ENCODE results near the gene PRKCZ.

The PRKCZ gene

DNA sequence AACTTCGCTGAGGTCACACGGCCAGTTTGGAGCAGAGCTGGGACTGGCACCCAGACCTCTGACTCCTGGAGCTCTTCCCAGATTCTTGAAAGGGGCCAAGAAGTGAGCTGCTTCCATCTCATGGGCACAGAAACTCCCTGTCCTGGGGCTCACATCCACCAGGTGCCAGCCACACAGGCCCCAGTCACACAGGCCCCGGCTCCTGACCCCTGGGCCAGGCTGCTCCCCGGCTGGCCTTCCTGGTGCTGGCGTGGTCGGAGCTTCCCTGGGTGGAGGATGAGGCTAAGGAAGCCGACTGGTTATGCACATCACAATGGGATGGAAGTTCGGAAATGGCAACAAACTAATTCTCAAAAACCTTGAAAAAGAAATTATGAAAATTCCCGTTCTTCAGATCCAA lies 34.1 kb upstream of the PRKCZ start:
- peaks cover 28 to 37% of the 10 kb centered on the region in 2 donors for H3K27me3 ChIP-seq (ENCODE audit: control insufficient read depth in 2 of 2, insufficient read depth in 2 of 2, low read length in 2 of 2)
- H3K36me3 ChIP-seq (ENCODE audit: control insufficient read depth in 2 of 2, insufficient read depth in 2 of 2, low read length in 2 of 2) = no peaks in the 10 kb centered on the region
- no peaks in the 10 kb centered on the region for H3K9me3 ChIP-seq (ENCODE audit: control insufficient read depth in 2 of 2, low read length in 2 of 2)
- H3K27ac ChIP-seq (ENCODE audit: low read depth in 2 of 2, low read length in 2 of 2) = no peak overlapping the region
- H3K4me1 ChIP-seq (ENCODE audit: control insufficient read depth in 2 of 2, insufficient read depth in 2 of 2, low read length in 2 of 2) = peaks cover 0 to 3% of the 10 kb centered on the region in 2 donors
- H3K9ac ChIP-seq (ENCODE audit: low read depth in 1 of 2, low read length in 2 of 2) = no peak overlapping the region
- H3K4me3 ChIP-seq (ENCODE audit: low read length in 2 of 2) = no peak overlapping the region

DNA sequence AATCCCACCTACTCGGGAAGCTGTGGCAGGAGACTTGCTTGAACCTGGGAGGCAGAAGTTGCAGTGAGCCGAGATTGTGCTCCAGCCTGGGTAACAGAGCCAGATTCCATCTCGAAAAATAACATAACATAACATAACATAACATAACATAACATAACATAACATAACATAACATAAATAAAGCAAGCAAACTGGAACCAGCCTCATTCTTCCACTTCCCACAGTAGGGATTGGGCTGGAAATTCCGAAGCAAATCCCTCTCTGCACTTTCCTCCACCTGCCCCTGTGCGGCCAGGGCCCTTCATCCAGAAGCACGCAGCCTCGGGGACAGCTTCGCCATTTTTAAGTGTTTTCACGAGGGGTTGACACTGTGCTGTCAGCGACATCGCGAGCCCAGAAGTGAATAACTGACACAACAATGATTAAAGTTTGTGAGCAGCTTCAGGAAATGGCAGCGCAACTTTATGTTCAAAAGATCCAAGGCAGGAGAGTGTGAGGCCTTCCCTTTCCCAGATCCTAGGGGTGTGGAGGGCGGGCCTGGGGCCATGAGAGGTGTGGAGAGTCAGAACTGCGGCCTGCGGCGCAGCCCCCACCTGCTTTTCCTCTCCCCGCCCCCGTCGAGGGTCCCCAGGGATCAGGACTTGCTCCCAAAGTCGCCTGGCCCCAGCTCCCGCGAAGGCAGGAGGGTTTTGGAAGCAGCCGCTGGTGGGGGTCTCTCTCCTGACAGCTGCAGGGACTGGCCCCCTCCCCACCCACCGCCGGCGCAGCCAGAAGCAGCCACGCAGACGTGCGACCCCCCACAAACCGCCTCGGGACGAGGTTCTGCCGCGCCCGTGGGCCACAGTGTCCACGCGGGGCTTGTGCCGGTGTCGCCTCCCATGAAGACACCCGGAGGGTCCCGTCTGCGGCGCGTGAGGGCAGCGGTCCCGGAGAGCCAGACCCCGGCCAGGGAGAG lies 31.7 kb upstream of the PRKCZ start:
- Histone ChIP-seq H3K4me3 (ENCODE audit: low read length in 2 of 2) (no peak overlapping the region), H3K9me3 (ENCODE audit: control insufficient read depth in 2 of 2, low read length in 2 of 2) (no peaks in the 10 kb centered on the region), H3K36me3 (ENCODE audit: control insufficient read depth in 2 of 2, insufficient read depth in 2 of 2, low read length in 2 of 2) (no peaks in the 10 kb centered on the region), H3K4me1 (ENCODE audit: control insufficient read depth in 2 of 2, insufficient read depth in 2 of 2, low read length in 2 of 2) (peaks cover 0 to 3% of the 10 kb centered on the region in 2 donors), H3K9ac (ENCODE audit: low read depth in 1 of 2, low read length in 2 of 2) (no peak overlapping the region), H3K27me3 (ENCODE audit: control insufficient read depth in 2 of 2, insufficient read depth in 2 of 2, low read length in 2 of 2) (peaks cover 34 to 44% of the 10 kb centered on the region in 2 donors), H3K27ac (ENCODE audit: low read depth in 2 of 2, low read length in 2 of 2) (no peak overlapping the region)

DNA sequence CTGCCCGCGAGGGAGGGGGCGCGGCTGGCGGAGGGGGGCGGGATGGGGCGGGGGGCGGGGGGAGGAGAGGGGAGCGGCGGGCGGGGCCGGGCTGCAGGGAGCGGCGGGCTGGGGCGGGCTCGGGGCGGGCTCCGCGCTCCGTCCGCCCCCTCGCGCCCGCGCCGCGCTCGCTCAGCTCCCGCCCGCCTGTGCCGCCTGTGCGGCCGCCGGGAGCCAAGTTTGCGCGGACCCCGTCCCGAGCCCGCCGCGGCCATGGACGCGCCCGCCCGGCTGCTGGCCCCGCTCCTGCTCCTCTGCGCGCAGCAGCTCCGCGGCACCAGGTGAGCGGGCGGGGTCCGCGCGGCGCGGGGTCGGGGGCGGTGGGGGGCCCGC lies 31.1 kb upstream of the PRKCZ start, which contains the start of gene GABRD:
Gene GABRD, plus strand, starts transcription at position 174 of the 372 bp plus-strand sequence. Its CDS starts 79 bp downstream, at position 253.
- Histone ChIP-seq H3K27ac (ENCODE audit: low read depth in 2 of 2, low read length in 2 of 2) (no peak within 1 kb of the TSS), H3K9me3 (ENCODE audit: control insufficient read depth in 2 of 2, low read length in 2 of 2) (no peaks in the 10 kb centered on the region), H3K9ac (ENCODE audit: low read depth in 1 of 2, low read length in 2 of 2) (no peak within 1 kb of the TSS), H3K4me1 (ENCODE audit: control insufficient read depth in 2 of 2, insufficient read depth in 2 of 2, low read length in 2 of 2) (peaks cover 0 to 3% of the 10 kb centered on the region in 2 donors), H3K27me3 (ENCODE audit: control insufficient read depth in 2 of 2, insufficient read depth in 2 of 2, low read length in 2 of 2) (peaks cover 31 to 40% of the 10 kb centered on the region in 2 donors), H3K4me3 (ENCODE audit: low read length in 2 of 2) (no peak within 1 kb of the TSS), H3K36me3 (ENCODE audit: control insufficient read depth in 2 of 2, insufficient read depth in 2 of 2, low read length in 2 of 2) (no peaks in the 10 kb centered on the region)

- H3K4me3 ChIP-seq (ENCODE audit: low read length in 2 of 2) = no peak overlapping the region
- no peak overlapping the region for H3K9ac ChIP-seq (ENCODE audit: low read depth in 1 of 2, low read length in 2 of 2)
- no peaks in the 10 kb centered on the region for H3K9me3 ChIP-seq (ENCODE audit: control insufficient read depth in 2 of 2, low read length in 2 of 2)
- H3K27me3 ChIP-seq (ENCODE audit: control insufficient read depth in 2 of 2, insufficient read depth in 2 of 2, low read length in 2 of 2) = peaks cover 30 to 38% of the 10 kb centered on the region in 2 donors
- no peaks in the 10 kb centered on the region for H3K36me3 ChIP-seq (ENCODE audit: control insufficient read depth in 2 of 2, insufficient read depth in 2 of 2, low read length in 2 of 2)
- peaks cover 0 to 3% of the 10 kb centered on the region in 2 donors for H3K4me1 ChIP-seq (ENCODE audit: control insufficient read depth in 2 of 2, insufficient read depth in 2 of 2, low read length in 2 of 2)
- H3K27ac ChIP-seq (ENCODE audit: low read depth in 2 of 2, low read length in 2 of 2) = no peak overlapping the region
These were observed 30.5 kb upstream of the PRKCZ start for GRCh38 chr1:2019571-2020309.

DNA sequence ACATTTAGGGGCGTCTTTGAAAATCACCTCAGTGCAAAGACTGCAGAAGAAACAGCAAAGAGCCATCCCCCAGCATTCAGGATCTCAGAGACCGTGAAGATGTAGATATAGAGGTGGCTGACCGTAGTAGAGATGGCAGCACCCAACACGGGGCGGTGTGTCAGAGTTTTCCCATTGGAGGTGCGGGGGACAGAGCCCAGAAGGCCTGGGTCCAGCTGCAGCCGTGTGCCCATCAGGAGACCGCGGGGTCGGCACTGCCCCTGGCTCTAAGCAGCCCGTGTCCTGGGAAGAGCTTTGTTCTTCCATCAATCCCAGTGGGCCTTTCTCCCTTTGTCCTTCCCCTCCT lies 29.9 kb upstream of the PRKCZ start:
- Histone ChIP-seq H3K36me3 (ENCODE audit: control insufficient read depth in 2 of 2, insufficient read depth in 2 of 2, low read length in 2 of 2) (no peaks in the 10 kb centered on the region), H3K27me3 (ENCODE audit: control insufficient read depth in 2 of 2, insufficient read depth in 2 of 2, low read length in 2 of 2) (peaks cover 30 to 36% of the 10 kb centered on the region in 2 donors), H3K27ac (ENCODE audit: low read depth in 2 of 2, low read length in 2 of 2) (no peak overlapping the region), H3K9me3 (ENCODE audit: control insufficient read depth in 2 of 2, low read length in 2 of 2) (no peaks in the 10 kb centered on the region), H3K4me1 (ENCODE audit: control insufficient read depth in 2 of 2, insufficient read depth in 2 of 2, low read length in 2 of 2) (peaks cover 0 to 3% of the 10 kb centered on the region in 2 donors), H3K9ac (ENCODE audit: low read depth in 1 of 2, low read length in 2 of 2) (no peak overlapping the region), H3K4me3 (ENCODE audit: low read length in 2 of 2) (no peak overlapping the region)

DNA sequence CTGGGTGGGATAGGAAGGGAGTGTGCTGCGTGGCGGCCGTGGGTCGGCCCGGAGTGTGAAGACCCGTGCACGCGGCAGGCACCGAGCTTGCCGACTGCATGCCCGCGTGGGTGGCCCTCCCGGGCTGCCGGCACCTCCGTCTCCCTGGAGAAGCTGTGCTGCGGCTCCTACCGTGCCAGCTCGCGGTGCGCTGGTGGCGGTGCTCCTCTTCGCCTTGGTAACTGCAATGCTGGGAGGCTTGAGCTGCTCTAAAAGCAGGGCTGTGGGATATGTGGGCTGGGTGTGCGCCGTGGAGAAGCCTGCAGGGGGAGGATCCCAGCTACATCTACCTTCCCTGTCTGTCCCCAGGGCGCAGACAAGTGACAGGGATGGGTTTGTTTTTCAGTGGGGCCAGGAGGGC lies 28.7 kb upstream of the PRKCZ start:
- Histone ChIP-seq H3K4me1 (ENCODE audit: control insufficient read depth in 2 of 2, insufficient read depth in 2 of 2, low read length in 2 of 2) (peaks cover 0 to 3% of the 10 kb centered on the region in 2 donors), H3K9me3 (ENCODE audit: control insufficient read depth in 2 of 2, low read length in 2 of 2) (no peaks in the 10 kb centered on the region), H3K27me3 (ENCODE audit: control insufficient read depth in 2 of 2, insufficient read depth in 2 of 2, low read length in 2 of 2) (peaks cover 30 to 36% of the 10 kb centered on the region in 2 donors), H3K27ac (ENCODE audit: low read depth in 2 of 2, low read length in 2 of 2) (no peak overlapping the region), H3K4me3 (ENCODE audit: low read length in 2 of 2) (no peak overlapping the region), H3K9ac (ENCODE audit: low read depth in 1 of 2, low read length in 2 of 2) (no peak overlapping the region), H3K36me3 (ENCODE audit: control insufficient read depth in 2 of 2, insufficient read depth in 2 of 2, low read length in 2 of 2) (no peaks in the 10 kb centered on the region)

DNA sequence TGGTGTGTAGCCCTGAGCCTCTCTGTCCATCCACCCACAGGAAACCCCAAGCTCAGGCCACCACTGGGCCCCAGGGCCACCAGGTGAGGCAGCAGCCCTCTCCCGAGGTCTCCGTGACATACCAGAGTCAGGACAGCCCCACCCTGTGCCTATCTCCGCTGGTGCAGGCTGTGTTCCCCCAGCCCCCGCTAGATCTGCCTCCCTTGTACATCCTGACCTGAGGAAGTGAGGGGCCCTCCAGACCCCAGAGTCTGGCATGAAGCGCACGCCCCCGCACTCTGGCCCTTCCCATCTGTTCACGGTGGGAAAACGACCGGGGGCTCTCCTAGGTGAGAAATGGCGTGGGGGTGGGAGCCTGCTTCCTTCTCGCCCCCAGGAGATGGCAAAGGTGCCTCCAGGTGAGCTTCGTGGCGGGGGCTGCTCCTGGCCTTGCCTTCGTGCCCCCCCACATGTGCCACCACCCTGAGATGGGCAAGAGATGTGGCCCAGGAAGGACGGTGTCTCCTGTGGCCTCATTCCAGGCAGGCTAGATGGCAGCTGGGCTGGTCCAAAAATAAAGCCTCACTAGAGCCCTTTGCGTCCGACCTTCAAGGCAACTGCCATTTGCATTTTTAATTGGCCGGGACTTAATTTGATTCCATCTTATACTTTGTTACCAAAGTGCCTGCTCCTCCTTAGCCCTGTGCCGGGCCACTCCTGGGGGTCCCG lies 28.0 kb upstream of the PRKCZ start:
- H3K27ac ChIP-seq (ENCODE audit: low read depth in 2 of 2, low read length in 2 of 2) = no peak overlapping the region
- peaks cover 0 to 3% of the 10 kb centered on the region in 2 donors for H3K4me1 ChIP-seq (ENCODE audit: control insufficient read depth in 2 of 2, insufficient read depth in 2 of 2, low read length in 2 of 2)
- H3K9me3 ChIP-seq (ENCODE audit: control insufficient read depth in 2 of 2, low read length in 2 of 2) = no peaks in the 10 kb centered on the region
- peaks cover 30 to 36% of the 10 kb centered on the region in 2 donors for H3K27me3 ChIP-seq (ENCODE audit: control insufficient read depth in 2 of 2, insufficient read depth in 2 of 2, low read length in 2 of 2)
- no peak overlapping the region for H3K9ac ChIP-seq (ENCODE audit: low read depth in 1 of 2, low read length in 2 of 2)
- no peaks in the 10 kb centered on the region for H3K36me3 ChIP-seq (ENCODE audit: control insufficient read depth in 2 of 2, insufficient read depth in 2 of 2, low read length in 2 of 2)
- no peak overlapping the region for H3K4me3 ChIP-seq (ENCODE audit: low read length in 2 of 2)

GRCh38 chr1:2023187-2023586 lies 27.0 kb upstream of the PRKCZ start:
- no peak overlapping the region for H3K27ac ChIP-seq (ENCODE audit: low read depth in 2 of 2, low read length in 2 of 2)
- no peaks in the 10 kb centered on the region for H3K9me3 ChIP-seq (ENCODE audit: control insufficient read depth in 2 of 2, low read length in 2 of 2)
- no peak overlapping the region for H3K9ac ChIP-seq (ENCODE audit: low read depth in 1 of 2, low read length in 2 of 2)
- H3K27me3 ChIP-seq (ENCODE audit: control insufficient read depth in 2 of 2, insufficient read depth in 2 of 2, low read length in 2 of 2) = peaks cover 23 to 26% of the 10 kb centered on the region in 2 donors
- no peak overlapping the region for H3K4me3 ChIP-seq (ENCODE audit: low read length in 2 of 2)
- peaks cover 0 to 3% of the 10 kb centered on the region in 2 donors for H3K4me1 ChIP-seq (ENCODE audit: control insufficient read depth in 2 of 2, insufficient read depth in 2 of 2, low read length in 2 of 2)
- no peaks in the 10 kb centered on the region for H3K36me3 ChIP-seq (ENCODE audit: control insufficient read depth in 2 of 2, insufficient read depth in 2 of 2, low read length in 2 of 2)

- H3K27ac ChIP-seq (ENCODE audit: low read depth in 2 of 2, low read length in 2 of 2) = no peak overlapping the region
- no peak overlapping the region for H3K9ac ChIP-seq (ENCODE audit: low read depth in 1 of 2, low read length in 2 of 2)
- H3K36me3 ChIP-seq (ENCODE audit: control insufficient read depth in 2 of 2, insufficient read depth in 2 of 2, low read length in 2 of 2) = no peaks in the 10 kb centered on the region
- H3K4me1 ChIP-seq (ENCODE audit: control insufficient read depth in 2 of 2, insufficient read depth in 2 of 2, low read length in 2 of 2) = peaks cover 0 to 3% of the 10 kb centered on the region in 2 donors
- H3K4me3 ChIP-seq (ENCODE audit: low read length in 2 of 2) = no peak overlapping the region
- H3K27me3 ChIP-seq (ENCODE audit: control insufficient read depth in 2 of 2, insufficient read depth in 2 of 2, low read length in 2 of 2) = peaks cover 20 to 22% of the 10 kb centered on the region in 2 donors
- H3K9me3 ChIP-seq (ENCODE audit: control insufficient read depth in 2 of 2, low read length in 2 of 2) = no peaks in the 10 kb centered on the region
These were observed 25.8 kb upstream of the PRKCZ start for GRCh38 chr1:2024451-2024850.

Data from mucosa of rectum (tissue), 2 donors.